ENCODE measurements around the gene P2RX5.
A peak's percentile ranks its signal among the peaks of the same experiment; 100 is the strongest.
"Not testable (repeated sequence)": the region's sequence is repeated elsewhere in the genome, so short reads cannot be mapped to it uniquely, and the experiment has no call there.

P2RX5 gene

GRCh38 chr17:3728099-3728498 lies 32.1 kb upstream of the P2RX5 start:
- H3K27me3 ChIP-seq (ENCODE audit: control insufficient read depth, insufficient read depth, low read length); H3K9ac ChIP-seq (ENCODE audit: low read depth, low read length); H3K4me3 ChIP-seq (ENCODE audit: low read length); H3K36me3 ChIP-seq (ENCODE audit: insufficient read depth, low read length); H3K4me2 ChIP-seq (ENCODE audit: low read length); H3K9me3 ChIP-seq (replicated peaks; ENCODE audit: low read length): not testable (repeated sequence)
- H3K4me1 ChIP-seq (ENCODE audit: control insufficient read depth, insufficient read depth, low read length), result peaks cover 26% of the 10 kb centered on the region

GRCh38 chr17:3727041-3727440 lies 31.1 kb upstream of the P2RX5 start:
- Histone ChIP-seq H3K9ac (ENCODE audit: low read depth, low read length) (no peak overlapping the region), H3K4me3 (ENCODE audit: low read length) (no peak overlapping the region), H3K27me3 (ENCODE audit: control insufficient read depth, insufficient read depth, low read length) (no peaks in the 10 kb centered on the region), H3K36me3 (ENCODE audit: insufficient read depth, low read length) (peaks cover 8% of the 10 kb centered on the region), H3K9me3 (replicated peaks; ENCODE audit: low read length) (no peaks in the 10 kb centered on the region), H3K4me1 (ENCODE audit: control insufficient read depth, insufficient read depth, low read length) (peaks cover 26% of the 10 kb centered on the region), H3K4me2 (ENCODE audit: low read length) (no peak overlapping the region)

- Histone ChIP-seq H3K27me3 (ENCODE audit: control insufficient read depth, insufficient read depth, low read length) (no peaks in the 10 kb centered on the region), H3K9ac (ENCODE audit: low read depth, low read length) (peak overlapping the region; percentile 93), H3K36me3 (ENCODE audit: insufficient read depth, low read length) (peaks cover 8% of the 10 kb centered on the region), H3K4me2 (ENCODE audit: low read length) (peak overlapping the region; percentile 87), H3K4me3 (ENCODE audit: low read length) (peak overlapping the region; percentile 91), H3K4me1 (ENCODE audit: control insufficient read depth, insufficient read depth, low read length) (peaks cover 31% of the 10 kb centered on the region), H3K9me3 (replicated peaks; ENCODE audit: low read length) (no peaks in the 10 kb centered on the region)
Observed at GRCh38 chr17:3724378-3725077, 28.6 kb upstream of the P2RX5 start.

GRCh38 chr17:3723556-3724377 lies 27.8 kb upstream of the P2RX5 start, which contains the start of gene HASPIN:
TSS of gene HASPIN (plus strand) at chr17:3723903. CDS start at chr17:3723936, 33 bp downstream.
- Histone ChIP-seq H3K9ac (ENCODE audit: low read depth, low read length) (peak within 1 kb of the TSS; percentile 93), H3K9me3 (replicated peaks; ENCODE audit: low read length) (no peaks in the 10 kb centered on the region), H3K27me3 (ENCODE audit: control insufficient read depth, insufficient read depth, low read length) (no peaks in the 10 kb centered on the region), H3K36me3 (ENCODE audit: insufficient read depth, low read length) (peaks cover 9% of the 10 kb centered on the region), H3K4me2 (ENCODE audit: low read length) (peak within 1 kb of the TSS; percentile 87), H3K4me1 (ENCODE audit: control insufficient read depth, insufficient read depth, low read length) (peaks cover 31% of the 10 kb centered on the region), H3K4me3 (ENCODE audit: low read length) (peak within 1 kb of the TSS; percentile 91)

GRCh38 chr17:3723188-3723555 lies 27.2 kb upstream of the P2RX5 start:
- Histone ChIP-seq H3K4me1 (ENCODE audit: control insufficient read depth, insufficient read depth, low read length) (peaks cover 31% of the 10 kb centered on the region), H3K9ac (ENCODE audit: low read depth, low read length) (peak overlapping the region; percentile 93), H3K9me3 (replicated peaks; ENCODE audit: low read length) (no peaks in the 10 kb centered on the region), H3K4me3 (ENCODE audit: low read length) (peak overlapping the region; percentile 91), H3K27me3 (ENCODE audit: control insufficient read depth, insufficient read depth, low read length) (no peaks in the 10 kb centered on the region), H3K36me3 (ENCODE audit: insufficient read depth, low read length) (peaks cover 14% of the 10 kb centered on the region), H3K4me2 (ENCODE audit: low read length) (peak overlapping the region; percentile 87)

- Histone ChIP-seq H3K4me1 (ENCODE audit: control insufficient read depth, insufficient read depth, low read length) (peaks cover 31% of the 10 kb centered on the region), H3K4me2 (ENCODE audit: low read length) (peak overlapping the region; percentile 87), H3K36me3 (ENCODE audit: insufficient read depth, low read length) (peaks cover 19% of the 10 kb centered on the region), H3K9ac (ENCODE audit: low read depth, low read length) (peak overlapping the region; percentile 93), H3K9me3 (replicated peaks; ENCODE audit: low read length) (no peaks in the 10 kb centered on the region), H3K27me3 (ENCODE audit: control insufficient read depth, insufficient read depth, low read length) (no peaks in the 10 kb centered on the region), H3K4me3 (ENCODE audit: low read length) (peak overlapping the region; percentile 91)
Observed at GRCh38 chr17:3722716-3723115, 26.8 kb upstream of the P2RX5 start.

GRCh38 chr17:3719265-3719664 lies 23.3 kb upstream of the P2RX5 start:
- Histone ChIP-seq H3K4me1 (ENCODE audit: control insufficient read depth, insufficient read depth, low read length) (peaks cover 20% of the 10 kb centered on the region), H3K36me3 (ENCODE audit: insufficient read depth, low read length) (peaks cover 41% of the 10 kb centered on the region)

GRCh38 chr17:3718201-3718600 lies 22.2 kb upstream of the P2RX5 start:
- Histone ChIP-seq H3K4me3 (ENCODE audit: low read length) (no peak overlapping the region), H3K9me3 (replicated peaks; ENCODE audit: low read length) (no peaks in the 10 kb centered on the region), H3K9ac (ENCODE audit: low read depth, low read length) (no peak overlapping the region), H3K4me1 (ENCODE audit: control insufficient read depth, insufficient read depth, low read length) (peaks cover 20% of the 10 kb centered on the region), H3K4me2 (ENCODE audit: low read length) (no peak overlapping the region), H3K36me3 (ENCODE audit: insufficient read depth, low read length) (peaks cover 41% of the 10 kb centered on the region), H3K27me3 (ENCODE audit: control insufficient read depth, insufficient read depth, low read length) (no peaks in the 10 kb centered on the region)

More at GRCh38 chr17:3719265-3719664, 23.3 kb upstream of the P2RX5 start:
- Histone ChIP-seq H3K4me2 (ENCODE audit: low read length) (no peak overlapping the region), H3K4me3 (ENCODE audit: low read length) (no peak overlapping the region), H3K9me3 (replicated peaks; ENCODE audit: low read length) (no peaks in the 10 kb centered on the region), H3K27me3 (ENCODE audit: control insufficient read depth, insufficient read depth, low read length) (no peaks in the 10 kb centered on the region), H3K9ac (ENCODE audit: low read depth, low read length) (no peak overlapping the region)

- Histone ChIP-seq H3K4me2 (ENCODE audit: low read length) (no peak overlapping the region), H3K4me1 (ENCODE audit: control insufficient read depth, insufficient read depth, low read length) (peaks cover 13% of the 10 kb centered on the region), H3K4me3 (ENCODE audit: low read length) (no peak overlapping the region), H3K9me3 (replicated peaks; ENCODE audit: low read length) (no peaks in the 10 kb centered on the region), H3K27me3 (ENCODE audit: control insufficient read depth, insufficient read depth, low read length) (no peaks in the 10 kb centered on the region), H3K36me3 (ENCODE audit: insufficient read depth, low read length) (peaks cover 45% of the 10 kb centered on the region), H3K9ac (ENCODE audit: low read depth, low read length) (no peak overlapping the region)
Observed at GRCh38 chr17:3715296-3715695, 19.3 kb upstream of the P2RX5 start.

GRCh38 chr17:3712811-3713463 lies 17.0 kb upstream of the P2RX5 start:
- no peaks in the 10 kb centered on the region for H3K27me3 ChIP-seq (ENCODE audit: control insufficient read depth, insufficient read depth, low read length)
- H3K9ac ChIP-seq (ENCODE audit: low read depth, low read length), result no peak overlapping the region
- H3K4me1 ChIP-seq (ENCODE audit: control insufficient read depth, insufficient read depth, low read length), result peaks cover 6% of the 10 kb centered on the region
- H3K36me3 ChIP-seq (ENCODE audit: insufficient read depth, low read length), result peaks cover 36% of the 10 kb centered on the region
- no peaks in the 10 kb centered on the region for H3K9me3 ChIP-seq (replicated peaks; ENCODE audit: low read length)
- no peak overlapping the region for H3K4me2 ChIP-seq (ENCODE audit: low read length)
- H3K4me3 ChIP-seq (ENCODE audit: low read length), result no peak overlapping the region

- no peaks in the 10 kb centered on the region for H3K9me3 ChIP-seq (replicated peaks; ENCODE audit: low read length)
- H3K9ac ChIP-seq (ENCODE audit: low read depth, low read length), result no peak overlapping the region
- H3K27me3 ChIP-seq (ENCODE audit: control insufficient read depth, insufficient read depth, low read length), result no peaks in the 10 kb centered on the region
- no peak overlapping the region for H3K4me3 ChIP-seq (ENCODE audit: low read length)
- H3K4me1 ChIP-seq (ENCODE audit: control insufficient read depth, insufficient read depth, low read length), result peaks cover 6% of the 10 kb centered on the region
- peak overlapping the region; percentile 4 for H3K4me2 ChIP-seq (ENCODE audit: low read length)
- peaks cover 17% of the 10 kb centered on the region for H3K36me3 ChIP-seq (ENCODE audit: insufficient read depth, low read length)
Observed at GRCh38 chr17:3710951-3711383, 15.0 kb upstream of the P2RX5 start.
